Measurements from ENCODE around the gene TUT1.
"Not testable (repeated sequence)": the region's sequence is repeated elsewhere in the genome, so short reads cannot be mapped to it uniquely, and the experiment has no call there.

TUT1 gene

GRCh38 chr11:62575156-62575555, 16.2 kb downstream of the TUT1 start:
- peak in 1 of 2 experiments; percentile 36 for DNase-seq

- no peak for DNase-seq
Observed at GRCh38 chr11:62574363-62575071, 16.8 kb downstream of the TUT1 start.

- DNase-seq, result peak; percentile 97 to 99
Observed at GRCh38 chr11:62573592-62574362, 17.5 kb downstream of the TUT1 start, which contains the start of gene EEF1G. Gene EEF1G, minus strand, starts transcription at chr11:62573891. Its CDS starts 49 bp downstream, at chr11:62573842.

- no peak for DNase-seq
Observed at GRCh38 chr11:62573006-62573591, 18.2 kb downstream of the TUT1 start.

- DNase-seq, result no peak
Observed at GRCh38 chr11:62572431-62572830, 18.9 kb downstream of the TUT1 start.

- DNase-seq, result not testable (repeated sequence)
Observed at GRCh38 chr11:62571493-62571892, 19.8 kb downstream of the TUT1 start.

- DNase-seq, result not testable (repeated sequence)
Observed at GRCh38 chr11:62570903-62571302, 20.4 kb downstream of the TUT1 start.

GRCh38 chr11:62569611-62570010, 21.7 kb downstream of the TUT1 start:
- DNase-seq, result no peak

- no peak for DNase-seq
Observed at GRCh38 chr11:62567018-62567633, 24.2 kb downstream of the TUT1 start.

- DNase-seq, result no peak
Observed at GRCh38 chr11:62566247-62566646, 25.1 kb downstream of the TUT1 start.

GRCh38 chr11:62565100-62565802, 26.1 kb downstream of the TUT1 start:
- DNase-seq, result no peak

GRCh38 chr11:62561677-62562230, 29.6 kb downstream of the TUT1 start:
- not testable (repeated sequence) for DNase-seq

GRCh38 chr11:62560566-62561103, 30.7 kb downstream of the TUT1 start:
- DNase-seq, result peak; percentile 90 to 94

- DNase-seq, result not testable (repeated sequence)
Observed at GRCh38 chr11:62559626-62560025, 31.7 kb downstream of the TUT1 start.

GRCh38 chr11:62559204-62559603, 32.1 kb downstream of the TUT1 start:
- DNase-seq, result no peak

- no peak for DNase-seq
Observed at GRCh38 chr11:62558669-62559068, 32.7 kb downstream of the TUT1 start.

- DNase-seq, result peak in 1 of 2 experiments; percentile 40
Observed at GRCh38 chr11:62556875-62557631, 34.3 kb downstream of the TUT1 start.

- DNase-seq, result peak; percentile 95 to 97
Observed at GRCh38 chr11:62556108-62556874, 35.0 kb downstream of the TUT1 start.

GRCh38 chr11:62555464-62556107, 35.7 kb downstream of the TUT1 start:
- DNase-seq, result peak in 1 of 2 experiments; percentile 57
